GM12878 (cell line): ENCODE measurements around the gene GRIA4. TPM values are rescaled to one million over a fixed set of nuclear protein-coding genes. Genes with fewer than 3 reads are reported as not detected.

Experiments
- ATAC-seq: fragments of 200-7000 bp; cut with Tn5 transposase; 3 replicates; pipeline ENCODE4 v1.9.1; 2020; ENCODE audit warnings: mild to moderate bottlenecking, moderate library complexity
- BruUV-seq: library from RNA; stranded (reverse); fragments of 400-500 nt; replicated peaks from 2 replicates; lab custom pipeline; 2021; lab: Mats Ljungman, UMichigan
- CTCF ChIA-PET: fragments of 300-600 bp; sonication (Branson Sonifier 250); formaldehyde crosslinking; extraction: SDS; loops from one replicate; lab custom pipeline; 2021; ENCODE audit warnings: inconsistent platforms; lab: Yijun Ruan, JAX
- POLR2A ChIA-PET: fragments of 350-600 bp; formaldehyde crosslinking; extraction: SDS; loops from one replicate; lab custom pipeline; 2021; ENCODE audit warnings: inconsistent platforms; lab: Charles Lee
- RAD21 ChIA-PET: fragments of 300-600 bp; sonication (Branson Sonifier 250); formaldehyde crosslinking; loops from one replicate; lab custom pipeline; 2023; ENCODE audit warnings: antibody characterized with exemption; ENCODE audit not compliant: unreplicated experiment; lab: Charles Lee
- SMC1A ChIA-PET: fragments of 300-600 bp; sonication (Branson Sonifier 250); formaldehyde crosslinking; loops from one replicate; lab custom pipeline; 2023; ENCODE audit not compliant: unreplicated experiment, uncharacterized antibody; lab: Charles Lee
- DNase-seq: peaks from one replicate; pipeline ENCODE4 v3.0.0-alpha.2; 2011; ENCODE audit warnings: low read depth, low spot score
- FAIRE-seq: peaks from 3 replicates; lab custom pipeline; 2011; peaks lifted over from hg19 to GRCh38; lab: Jason Lieb, UNC
- H2AFZ ChIP-seq: 2 replicates; pipeline ENCODE4 v1.6.0; 2011; ENCODE audit warnings: low read depth, low read length, control low read depth; ENCODE audit not compliant: control insufficient read depth
- H3K27ac ChIP-seq: 2 replicates; pipeline ENCODE4 v1.5.1; 2011; ENCODE audit warnings: control low read depth; ENCODE audit not compliant: control insufficient read depth, insufficient read depth
- H3K27me3 ChIP-seq, 2 experiments: replicated peaks in 1 of 2; 2 replicates each; pipeline versions ENCODE4 v1.6.0 to v1.6.1; 2011; ENCODE audit warnings: low read length in 1 of 2; ENCODE audit not compliant: control insufficient read depth in 2 of 2, insufficient read depth in 2 of 2
- H3K36me3 ChIP-seq, 2 experiments: 2 replicates each; pipeline ENCODE4 v1.5.1; 2011; ENCODE audit warnings: low read length in 1 of 2; ENCODE audit not compliant: control insufficient read depth in 2 of 2, insufficient read depth in 2 of 2
- H3K4me1 ChIP-seq: 2 replicates; pipeline ENCODE4 v1.6.1; 2011; ENCODE audit warnings: mild to moderate bottlenecking, low read length, moderate library complexity, mixed read lengths; ENCODE audit not compliant: control insufficient read depth, insufficient read depth
- H3K4me2 ChIP-seq: 2 replicates; pipeline ENCODE4 v1.6.0; 2011; ENCODE audit warnings: control low read depth; ENCODE audit not compliant: control insufficient read depth, insufficient read depth
- H3K4me3 ChIP-seq: fragments of 200-600 bp; sonication (generic); 2 replicates; pipeline ENCODE4 v1.5.1; 2016
- H3K79me2 ChIP-seq: 2 replicates; pipeline ENCODE4 v1.6.0; 2011; ENCODE audit warnings: low read length; ENCODE audit not compliant: control insufficient read depth, insufficient read depth
- H3K9ac ChIP-seq: 2 replicates; pipeline ENCODE4 v1.8.0; 2011; ENCODE audit warnings: low read length, control low read depth, mixed read lengths; ENCODE audit not compliant: control insufficient read depth, insufficient read depth
- H3K9me3 ChIP-seq: replicated peaks from 3 replicates; pipeline ENCODE4 v1.5.1; 2011; ENCODE audit warnings: mild to moderate bottlenecking, low read length; ENCODE audit not compliant: control insufficient read depth, insufficient read depth
- H4K20me1 ChIP-seq: 2 replicates; pipeline ENCODE4 v1.6.0; 2011; ENCODE audit not compliant: control insufficient read depth, insufficient read depth
- ASH2L ChIP-seq: fragments of 300-600, 200-600 bp; sonication (generic); IDR thresholded peaks from 2 replicates; pipeline ENCODE4 v1.6.1; 2017; ENCODE audit warnings: low read depth, mild to moderate bottlenecking, borderline replicate concordance
- BHLHE40 ChIP-seq, 2 experiments: fragments of 450-650 bp in 1 of 2; IDR thresholded peaks; 2 replicates each; pipeline ENCODE4 v1.6.1; 2011 to 2017; ENCODE audit warnings: low read depth in 2 of 2, borderline replicate concordance in 1 of 2, improper control_type of control experiment in 1 of 2, low read length in 1 of 2, mild to moderate bottlenecking in 1 of 2
- MYB ChIP-seq: fragments of 150-350 bp; IDR thresholded peaks from 2 replicates; pipeline ENCODE4 v1.6.1; 2014; ENCODE audit warnings: mild to moderate bottlenecking, low read depth, low read length, borderline replicate concordance
- NR2C2 ChIP-seq: IDR thresholded peaks from 2 replicates; pipeline ENCODE4 v1.6.1; 2011; ENCODE audit warnings: borderline replicate concordance, low read depth; ENCODE audit not compliant: control insufficient read depth, insufficient read length
- POU2F2 ChIP-seq: IDR thresholded peaks from 3 replicates; pipeline ENCODE4 v1.6.1; 2011; ENCODE audit warnings: low read depth, mild to moderate bottlenecking, low read length, borderline replicate concordance
- SMAD1 ChIP-seq: fragments of 450-650 bp; IDR thresholded peaks from 2 replicates; pipeline ENCODE4 v1.6.1; 2018; ENCODE audit warnings: mild to moderate bottlenecking, low read depth; ENCODE audit not compliant: partially characterized antibody
- SUPT20H ChIP-seq: IDR thresholded peaks from 2 replicates; pipeline ENCODE4 v1.6.1; 2011; ENCODE audit warnings: low read depth, mild to moderate bottlenecking, low read length, moderate library complexity, borderline replicate concordance; ENCODE audit not compliant: control insufficient read depth
- in situ Hi-C: fragments of 300-500 bp; cut with MboI; formaldehyde crosslinking; loops from 9 replicates; pipeline ENCODE4 v1.14.3; 2018; ENCODE audit warnings: mixed read lengths
- intact Hi-C: fragments of 100-400 bp; cut with micrococcal nuclease; formaldehyde crosslinking; loops from one replicate; pipeline ENCODE4 v1.14.2; 2022; ENCODE audit not compliant: unreplicated experiment
- polyA plus RNA-seq, 11 experiments: library from polyadenylated mRNA; depleted of rRNA in 4 of 11; unstranded in 6 of 11; stranded (reverse) in 5 of 11; fragments of >200 nt; fragmentation: Nextera tagmentation in 4 of 11; fragmentation: Illumina TruSeq in 1 of 11; extraction: Ambion mirVana in 4 of 11; extraction: Trizol in 1 of 11; gene quantifications; 1 replicate in 1 of 11; 2 replicates in 10 of 11; pipeline versions ENCODE4 v1.2.1 to v1.2.3, GENCODE V29; 2011 to 2016; ENCODE audit warnings: inconsistent platforms in 2 of 11, missing spikeins in 2 of 11, low read depth in 1 of 11
- total RNA-seq, 4 experiments: library from RNA; depleted of rRNA in 3 of 4; stranded (reverse); fragments of >200 nt in 3 of 4; fragmentation: Illumina TruSeq in 1 of 4; extraction: Trizol in 1 of 4; gene quantifications; 2 replicates each; pipeline versions ENCODE4 v1.2.1 to v1.2.3, GENCODE V29; 2013 to 2021
- TF ChIP-seq, protein P1 (sequence below): fragments of 450-650 bp; IDR thresholded peaks from 2 replicates; pipeline ENCODE4 v1.6.1; 2016; ENCODE audit warnings: mild to moderate bottlenecking, moderate library complexity, borderline replicate concordance
- TF ChIP-seq, protein P2 (sequence below): fragments of 450-650 bp; IDR thresholded peaks from 2 replicates; pipeline ENCODE4 v1.6.1; 2017; ENCODE audit warnings: mild to moderate bottlenecking
- TF ChIP-seq, protein P3 (sequence below), 3 experiments: IDR thresholded peaks in 2 of 3; conservative IDR thresholded peaks in 1 of 3; 2 replicates each; pipeline ENCODE4 v1.5.1; 2011; ENCODE audit warnings: low read depth in 3 of 3, low read length in 3 of 3, mild to moderate bottlenecking in 3 of 3, control low read depth in 2 of 3, moderate library complexity in 2 of 3, inconsistent platforms in 1 of 3, mixed read lengths in 1 of 3; ENCODE audit not compliant: control insufficient read depth in 2 of 3, insufficient read depth in 1 of 3; ENCODE audit errors: extremely low read depth in 1 of 3

Gene GRIA4
- total and polyA plus RNA-seq, 10 of the 15 experiments (the other 5 are each of a cell fraction or from before 2014, with no cell fraction given): 0.04 TPM; not detected in 9

DNA sequence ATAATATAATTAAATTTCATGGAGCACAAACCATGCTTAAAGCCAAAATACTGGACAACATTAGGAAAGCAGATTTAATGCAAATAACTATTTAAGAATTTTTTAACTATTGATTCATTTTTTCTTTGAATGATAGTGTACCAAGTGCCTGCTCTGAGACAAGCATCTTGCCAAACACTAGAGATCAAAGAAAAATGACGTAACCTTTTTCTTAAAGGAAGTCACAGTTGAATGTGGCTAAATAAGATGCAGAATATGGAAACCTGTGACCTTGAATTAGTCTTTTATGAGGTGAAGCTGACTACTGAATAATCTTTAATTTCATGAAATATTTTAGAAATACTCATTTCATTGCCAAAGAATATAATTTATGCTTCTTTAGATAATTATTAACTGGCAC is 308.2 kb downstream of the GRIA4 start (continued):
- TF ChIP-seq, protein P1, sequence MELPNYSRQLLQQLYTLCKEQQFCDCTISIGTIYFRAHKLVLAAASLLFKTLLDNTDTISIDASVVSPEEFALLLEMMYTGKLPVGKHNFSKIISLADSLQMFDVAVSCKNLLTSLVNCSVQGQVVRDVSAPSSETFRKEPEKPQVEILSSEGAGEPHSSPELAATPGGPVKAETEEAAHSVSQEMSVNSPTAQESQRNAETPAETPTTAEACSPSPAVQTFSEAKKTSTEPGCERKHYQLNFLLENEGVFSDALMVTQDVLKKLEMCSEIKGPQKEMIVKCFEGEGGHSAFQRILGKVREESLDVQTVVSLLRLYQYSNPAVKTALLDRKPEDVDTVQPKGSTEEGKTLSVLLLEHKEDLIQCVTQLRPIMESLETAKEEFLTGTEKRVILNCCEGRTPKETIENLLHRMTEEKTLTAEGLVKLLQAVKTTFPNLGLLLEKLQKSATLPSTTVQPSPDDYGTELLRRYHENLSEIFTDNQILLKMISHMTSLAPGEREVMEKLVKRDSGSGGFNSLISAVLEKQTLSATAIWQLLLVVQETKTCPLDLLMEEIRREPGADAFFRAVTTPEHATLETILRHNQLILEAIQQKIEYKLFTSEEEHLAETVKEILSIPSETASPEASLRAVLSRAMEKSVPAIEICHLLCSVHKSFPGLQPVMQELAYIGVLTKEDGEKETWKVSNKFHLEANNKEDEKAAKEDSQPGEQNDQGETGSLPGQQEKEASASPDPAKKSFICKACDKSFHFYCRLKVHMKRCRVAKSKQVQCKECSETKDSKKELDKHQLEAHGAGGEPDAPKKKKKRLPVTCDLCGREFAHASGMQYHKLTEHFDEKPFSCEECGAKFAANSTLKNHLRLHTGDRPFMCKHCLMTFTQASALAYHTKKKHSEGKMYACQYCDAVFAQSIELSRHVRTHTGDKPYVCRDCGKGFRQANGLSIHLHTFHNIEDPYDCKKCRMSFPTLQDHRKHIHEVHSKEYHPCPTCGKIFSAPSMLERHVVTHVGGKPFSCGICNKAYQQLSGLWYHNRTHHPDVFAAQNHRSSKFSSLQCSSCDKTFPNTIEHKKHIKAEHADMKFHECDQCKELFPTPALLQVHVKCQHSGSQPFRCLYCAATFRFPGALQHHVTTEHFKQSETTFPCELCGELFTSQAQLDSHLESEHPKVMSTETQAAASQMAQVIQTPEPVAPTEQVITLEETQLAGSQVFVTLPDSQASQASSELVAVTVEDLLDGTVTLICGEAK: no peak

DNA sequence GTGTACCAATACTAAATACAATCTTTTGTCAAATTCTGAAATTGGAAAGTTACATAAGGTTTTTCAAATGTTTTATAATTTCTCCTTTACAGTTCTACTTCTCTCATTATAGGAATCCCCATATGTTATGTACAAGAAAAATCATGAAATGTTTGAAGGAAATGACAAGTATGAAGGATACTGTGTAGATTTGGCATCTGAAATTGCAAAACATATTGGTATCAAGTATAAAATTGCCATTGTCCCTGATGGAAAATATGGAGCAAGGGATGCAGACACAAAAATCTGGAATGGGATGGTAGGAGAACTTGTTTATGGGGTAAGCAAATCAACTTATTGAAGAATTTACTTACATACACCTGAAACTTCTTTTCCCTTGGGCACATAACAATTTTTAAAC is 308.7 kb downstream of the GRIA4 start:
- BruUV-seq: no TSS peak
- Histone ChIP-seq H3K9me3 (no peaks in the 10 kb centered on the region), H3K36me3 (no peaks in the 10 kb centered on the region), H3K27ac (no peak overlapping the region), H3K79me2 (no peaks in the 10 kb centered on the region), H3K4me2 (no peak overlapping the region), H3K9ac (no peak overlapping the region), H3K4me3 (no peak overlapping the region), H4K20me1 (peaks cover 3% of the 10 kb centered on the region; the same call in 1 of the 2 replicates), H2AFZ (no peak overlapping the region), H3K4me1 (no peaks in the 10 kb centered on the region), H3K27me3 (no peaks in the 10 kb centered on the region)
- no peak for ATAC-seq
- ChIA-PET RAD21 (no interaction called here), CTCF (no interaction called here), POLR2A (no interaction called here), SMC1A (no interaction called here)
- FAIRE-seq: no peak
- intact Hi-C loops (no loop called here), in situ Hi-C loops (no loop called here)
- DNase-seq: no peak
- TF ChIP-seq MYB (no peak), POU2F2 (no peak), ASH2L (no peak), SUPT20H (no peak), SMAD1 (no peak), NR2C2 (no peak), BHLHE40 (IDR thresholded peaks at IDR 0.05; ENCODE audit: borderline replicate concordance in 1 of 2, low read depth in 2 of 2, low read length in 1 of 2) (no peak)
- TF ChIP-seq, protein P2, sequence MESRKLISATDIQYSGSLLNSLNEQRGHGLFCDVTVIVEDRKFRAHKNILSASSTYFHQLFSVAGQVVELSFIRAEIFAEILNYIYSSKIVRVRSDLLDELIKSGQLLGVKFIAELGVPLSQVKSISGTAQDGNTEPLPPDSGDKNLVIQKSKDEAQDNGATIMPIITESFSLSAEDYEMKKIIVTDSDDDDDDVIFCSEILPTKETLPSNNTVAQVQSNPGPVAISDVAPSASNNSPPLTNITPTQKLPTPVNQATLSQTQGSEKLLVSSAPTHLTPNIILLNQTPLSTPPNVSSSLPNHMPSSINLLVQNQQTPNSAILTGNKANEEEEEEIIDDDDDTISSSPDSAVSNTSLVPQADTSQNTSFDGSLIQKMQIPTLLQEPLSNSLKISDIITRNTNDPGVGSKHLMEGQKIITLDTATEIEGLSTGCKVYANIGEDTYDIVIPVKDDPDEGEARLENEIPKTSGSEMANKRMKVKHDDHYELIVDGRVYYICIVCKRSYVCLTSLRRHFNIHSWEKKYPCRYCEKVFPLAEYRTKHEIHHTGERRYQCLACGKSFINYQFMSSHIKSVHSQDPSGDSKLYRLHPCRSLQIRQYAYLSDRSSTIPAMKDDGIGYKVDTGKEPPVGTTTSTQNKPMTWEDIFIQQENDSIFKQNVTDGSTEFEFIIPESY: no peak
- TF ChIP-seq, protein P3, sequence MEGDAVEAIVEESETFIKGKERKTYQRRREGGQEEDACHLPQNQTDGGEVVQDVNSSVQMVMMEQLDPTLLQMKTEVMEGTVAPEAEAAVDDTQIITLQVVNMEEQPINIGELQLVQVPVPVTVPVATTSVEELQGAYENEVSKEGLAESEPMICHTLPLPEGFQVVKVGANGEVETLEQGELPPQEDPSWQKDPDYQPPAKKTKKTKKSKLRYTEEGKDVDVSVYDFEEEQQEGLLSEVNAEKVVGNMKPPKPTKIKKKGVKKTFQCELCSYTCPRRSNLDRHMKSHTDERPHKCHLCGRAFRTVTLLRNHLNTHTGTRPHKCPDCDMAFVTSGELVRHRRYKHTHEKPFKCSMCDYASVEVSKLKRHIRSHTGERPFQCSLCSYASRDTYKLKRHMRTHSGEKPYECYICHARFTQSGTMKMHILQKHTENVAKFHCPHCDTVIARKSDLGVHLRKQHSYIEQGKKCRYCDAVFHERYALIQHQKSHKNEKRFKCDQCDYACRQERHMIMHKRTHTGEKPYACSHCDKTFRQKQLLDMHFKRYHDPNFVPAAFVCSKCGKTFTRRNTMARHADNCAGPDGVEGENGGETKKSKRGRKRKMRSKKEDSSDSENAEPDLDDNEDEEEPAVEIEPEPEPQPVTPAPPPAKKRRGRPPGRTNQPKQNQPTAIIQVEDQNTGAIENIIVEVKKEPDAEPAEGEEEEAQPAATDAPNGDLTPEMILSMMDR (IDR thresholded peaks at IDR 0.05 in 2 of 3, conservative IDR thresholded peaks at IDR 0.05 in 1 of 3; ENCODE audit: control insufficient read depth in 2 of 3, extremely low read depth in 1 of 3, insufficient read depth in 1 of 3, low read depth in 3 of 3, low read length in 3 of 3): no peak
